Neural crest cell (in vitro differentiated cells): Measurements from ENCODE around the gene PAF1. TPM values are rescaled to one million over a fixed set of nuclear protein-coding genes. Genes with fewer than 3 reads are reported as not detected.
A peak's percentile ranks its signal among the peaks of the same experiment; 100 is the strongest.

Experiments
- DNase-seq: peaks from one replicate; pipeline ENCODE4 v3.0.0; 2021; ENCODE audit warnings: low read depth, mixed read lengths, low spot score
- H3K27ac Mint-ChIP-seq: one replicate; pipeline ENCODE4 v1.8.0; 2021; ENCODE audit warnings: mild to moderate bottlenecking, mixed read lengths; ENCODE audit not compliant: unreplicated experiment
- H3K27me3 Mint-ChIP-seq: 2 replicates; pipeline ENCODE4 v1.8.0; 2021; ENCODE audit warnings: low read depth, mild to moderate bottlenecking, mixed read lengths
- H3K36me3 Mint-ChIP-seq: 2 replicates; pipeline ENCODE4 v1.8.0; 2021; ENCODE audit warnings: low read depth, mild to moderate bottlenecking, mixed read lengths
- H3K4me1 Mint-ChIP-seq: 2 replicates; pipeline ENCODE4 v1.8.0; 2021; ENCODE audit warnings: mixed read lengths
- H3K4me3 Mint-ChIP-seq: one replicate; pipeline ENCODE4 v1.8.0; 2021; ENCODE audit warnings: mild to moderate bottlenecking, mixed read lengths
- H3K9me3 Mint-ChIP-seq: 2 replicates; pipeline ENCODE4 v1.8.0; 2021; ENCODE audit warnings: mixed read lengths
- CTCF ChIP-seq: fragments of 200-600 bp; sonication (generic); conservative IDR thresholded peaks from 2 replicates; pipeline ENCODE4 v1.5.0; 2021; ENCODE audit warnings: antibody characterized with exemption, mild to moderate bottlenecking
- total RNA-seq: library from RNA; stranded (reverse); gene quantifications from 2 replicates; pipeline ENCODE4 v1.2.1, GENCODE V29; 2021

PAF1 gene
- total RNA-seq, 1 donor from 2014 or later, result 62.9 TPM

GRCh38 chr19:39434123-39435076 lies 43.5 kb upstream of the PAF1 start:
- peak overlapping the region; percentile 100 for H3K4me3 Mint-ChIP-seq
- peak overlapping the region; percentile 81 for H3K27ac Mint-ChIP-seq
- peaks cover 12% of the 10 kb centered on the region for H3K27me3 Mint-ChIP-seq
- H3K36me3 Mint-ChIP-seq, result peaks cover 17% of the 10 kb centered on the region
- DNase-seq, result no peak
- peaks cover 31% of the 10 kb centered on the region for H3K4me1 Mint-ChIP-seq
- H3K9me3 Mint-ChIP-seq, result no peaks in the 10 kb centered on the region
- TF ChIP-seq CTCF, result no peak

GRCh38 chr19:39433480-39434079 lies 42.7 kb upstream of the PAF1 start:
- Mint-ChIP-seq H3K36me3 (peaks cover 17% of the 10 kb centered on the region), H3K9me3 (no peaks in the 10 kb centered on the region), H3K4me1 (peaks cover 38% of the 10 kb centered on the region), H3K27ac (no peak overlapping the region), H3K27me3 (peaks cover 12% of the 10 kb centered on the region), H3K4me3 (peak overlapping the region; percentile 100)
- DNase-seq, result no peak
- no peak for TF ChIP-seq CTCF

GRCh38 chr19:39432677-39433025 lies 41.7 kb upstream of the PAF1 start:
- Mint-ChIP-seq H3K4me3 (peak overlapping the region; percentile 100), H3K27me3 (peaks cover 12% of the 10 kb centered on the region), H3K36me3 (peaks cover 17% of the 10 kb centered on the region), H3K9me3 (no peaks in the 10 kb centered on the region), H3K4me1 (peaks cover 44% of the 10 kb centered on the region), H3K27ac (no peak overlapping the region)
- no peak for DNase-seq
- TF ChIP-seq CTCF, result no peak

GRCh38 chr19:39430675-39431593 lies 40.0 kb upstream of the PAF1 start:
- Mint-ChIP-seq H3K4me1 (peaks cover 43% of the 10 kb centered on the region), H3K36me3 (peaks cover 18% of the 10 kb centered on the region)
- no peak for TF ChIP-seq CTCF

More at GRCh38 chr19:39430675-39431593, 40.0 kb upstream of the PAF1 start:
- Mint-ChIP-seq H3K27ac (peak overlapping the region; percentile 35), H3K4me3 (peak overlapping the region; percentile 79), H3K27me3 (peaks cover 5% of the 10 kb centered on the region), H3K9me3 (no peaks in the 10 kb centered on the region)
- no peak for DNase-seq
